Measurements from ENCODE around the gene MBD3L5. TPM values are rescaled to one million over a fixed set of nuclear protein-coding genes. Genes with fewer than 3 reads are reported as not detected.
A peak's percentile ranks its signal among the peaks of the same experiment; 100 is the strongest.

MBD3L5 gene
- total and polyA plus RNA-seq, 9 of the 15 experiments (the other 6 are each of a cell fraction or from before 2014, with no cell fraction given), result not detected

DNA sequence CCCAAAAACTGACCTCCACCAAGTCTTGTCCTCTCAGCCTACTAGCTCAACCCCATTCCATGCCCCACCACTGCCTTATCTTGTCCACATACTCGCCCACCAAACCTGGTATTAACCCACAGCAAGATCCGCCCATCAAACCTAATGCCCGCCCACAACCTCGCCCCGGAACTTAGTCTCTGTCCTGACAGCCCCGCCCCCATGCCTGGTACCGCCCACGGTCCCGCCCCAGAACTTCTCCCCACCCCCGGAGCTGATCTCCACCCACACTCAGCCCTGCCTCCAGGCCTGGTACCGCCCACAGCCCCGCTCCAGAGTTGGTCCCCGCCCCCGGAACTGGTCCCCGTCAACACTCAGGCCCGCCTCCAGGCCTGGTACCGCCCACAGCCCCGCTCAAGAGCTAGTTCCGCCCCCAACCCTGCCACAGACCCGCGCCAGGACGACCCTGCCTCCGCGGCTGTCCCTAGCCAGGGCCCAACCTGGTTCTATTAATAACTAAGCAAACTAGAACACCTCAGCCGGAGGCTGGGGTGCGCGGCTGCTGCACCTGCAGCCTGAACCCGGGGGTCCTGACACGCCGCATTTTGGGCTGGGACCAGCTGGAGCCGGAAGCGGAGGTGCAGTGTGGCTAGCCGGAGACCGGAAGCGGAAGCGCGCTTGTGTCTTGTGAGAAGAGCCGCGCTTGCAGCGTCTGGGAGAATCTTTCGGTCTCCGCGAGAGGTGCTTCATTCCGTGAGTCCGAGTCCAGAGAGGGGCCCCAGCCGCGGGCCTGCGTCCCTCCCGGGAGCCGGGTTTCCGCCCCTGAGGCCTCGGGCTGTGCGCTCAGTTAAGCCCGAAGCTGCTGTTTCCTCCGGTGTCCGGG, 38.9 kb downstream of the MBD3L5 start, which contains the start of gene ZNF557 (continued):
- TF ChIP-seq ZZZ3 (IDR thresholded peaks at IDR 0.05), result no peak
- no peak for TF ChIP-seq POLR3A (IDR thresholded peaks at IDR 0.05; ENCODE audit: borderline replicate concordance, extremely low read depth, insufficient read depth, insufficient read length)
- no peak for TF ChIP-seq ZNF121 (CRISPR knock-in tag; conservative IDR thresholded peaks at IDR 0.05)
- no peak for TF ChIP-seq CHCHD3 (CRISPR knock-in tag; IDR thresholded peaks at IDR 0.05)
- TF ChIP-seq, protein P1, sequence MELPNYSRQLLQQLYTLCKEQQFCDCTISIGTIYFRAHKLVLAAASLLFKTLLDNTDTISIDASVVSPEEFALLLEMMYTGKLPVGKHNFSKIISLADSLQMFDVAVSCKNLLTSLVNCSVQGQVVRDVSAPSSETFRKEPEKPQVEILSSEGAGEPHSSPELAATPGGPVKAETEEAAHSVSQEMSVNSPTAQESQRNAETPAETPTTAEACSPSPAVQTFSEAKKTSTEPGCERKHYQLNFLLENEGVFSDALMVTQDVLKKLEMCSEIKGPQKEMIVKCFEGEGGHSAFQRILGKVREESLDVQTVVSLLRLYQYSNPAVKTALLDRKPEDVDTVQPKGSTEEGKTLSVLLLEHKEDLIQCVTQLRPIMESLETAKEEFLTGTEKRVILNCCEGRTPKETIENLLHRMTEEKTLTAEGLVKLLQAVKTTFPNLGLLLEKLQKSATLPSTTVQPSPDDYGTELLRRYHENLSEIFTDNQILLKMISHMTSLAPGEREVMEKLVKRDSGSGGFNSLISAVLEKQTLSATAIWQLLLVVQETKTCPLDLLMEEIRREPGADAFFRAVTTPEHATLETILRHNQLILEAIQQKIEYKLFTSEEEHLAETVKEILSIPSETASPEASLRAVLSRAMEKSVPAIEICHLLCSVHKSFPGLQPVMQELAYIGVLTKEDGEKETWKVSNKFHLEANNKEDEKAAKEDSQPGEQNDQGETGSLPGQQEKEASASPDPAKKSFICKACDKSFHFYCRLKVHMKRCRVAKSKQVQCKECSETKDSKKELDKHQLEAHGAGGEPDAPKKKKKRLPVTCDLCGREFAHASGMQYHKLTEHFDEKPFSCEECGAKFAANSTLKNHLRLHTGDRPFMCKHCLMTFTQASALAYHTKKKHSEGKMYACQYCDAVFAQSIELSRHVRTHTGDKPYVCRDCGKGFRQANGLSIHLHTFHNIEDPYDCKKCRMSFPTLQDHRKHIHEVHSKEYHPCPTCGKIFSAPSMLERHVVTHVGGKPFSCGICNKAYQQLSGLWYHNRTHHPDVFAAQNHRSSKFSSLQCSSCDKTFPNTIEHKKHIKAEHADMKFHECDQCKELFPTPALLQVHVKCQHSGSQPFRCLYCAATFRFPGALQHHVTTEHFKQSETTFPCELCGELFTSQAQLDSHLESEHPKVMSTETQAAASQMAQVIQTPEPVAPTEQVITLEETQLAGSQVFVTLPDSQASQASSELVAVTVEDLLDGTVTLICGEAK (IDR thresholded peaks at IDR 0.05), result peak; percentile 97
- TF ChIP-seq, protein P1 (CRISPR knock-in tag; IDR thresholded peaks at IDR 0.05), result no peak
- peak; percentile 36; the same call in 1 of the 2 replicates for TF ChIP-seq ZEB2 (IDR thresholded peaks at IDR 0.05)
- TF ChIP-seq RBBP5 (IDR thresholded peaks at IDR 0.05; ENCODE audit: borderline replicate concordance, insufficient read depth, low read length, poor library complexity, severe bottlenecking), result peak; percentile 95
- TF ChIP-seq CHD2 (IDR thresholded peaks at IDR 0.05; ENCODE audit: low read depth, low read length), result no peak
- TF ChIP-seq HMGN3 (IDR thresholded peaks at IDR 0.05; ENCODE audit: borderline replicate concordance, extremely low read depth, insufficient read length, low read depth, low read length), result peak; percentile 68
- TF ChIP-seq ZFP30 (CRISPR knock-in tag; IDR thresholded peaks at IDR 0.05; ENCODE audit: borderline replicate concordance), result no peak
- no peak for TF ChIP-seq HNRNPH1 (optimal IDR thresholded peaks at IDR 0.05; ENCODE audit: low read depth, low read length)
- peak; percentile 67 for TF ChIP-seq TAF1 (IDR thresholded peaks at IDR 0.05; ENCODE audit: control insufficient read depth, extremely low read depth, insufficient read depth, low read length, severe bottlenecking)
- TF ChIP-seq DACH1 (IDR thresholded peaks at IDR 0.05; ENCODE audit: partially characterized antibody), result peak; percentile 74
- peak; percentile 98 for TF ChIP-seq GABPA (tag; conservative IDR thresholded peaks at IDR 0.05; ENCODE audit: low read depth)
- 0 out of 2 replicates have a peak, but pooled peaks have one; percentile 46 for TF ChIP-seq NBN (IDR thresholded peaks at IDR 0.05; ENCODE audit: low read depth)

All from K562 (cell line).